Endothelial cell of umbilical vein (primary cell): ENCODE data around the gene METTL9. TPM values are rescaled to one million over a fixed set of nuclear protein-coding genes. Genes with fewer than 3 reads are reported as not detected.

Experiments
- BruUV-seq: library from RNA; stranded (reverse); fragments of 400-500 nt; replicated peaks from 2 replicates; lab custom pipeline; 2021; lab: Mats Ljungman, UMichigan
- CTCF ChIA-PET: fragments of 300-600, 350-600 bp; sonication (Branson Sonifier 250); formaldehyde crosslinking; loops from one replicate; lab custom pipeline; 2021; ENCODE audit warnings: antibody characterized with exemption, inconsistent platforms; lab: Charles Lee
- POLR2A ChIA-PET: fragments of 300-600, 350-600 bp; sonication (Branson Sonifier 250); formaldehyde crosslinking; loops from one replicate; lab custom pipeline; 2021; ENCODE audit warnings: antibody characterized with exemption, inconsistent platforms; lab: Charles Lee
- DNase-seq: peaks from one replicate; pipeline ENCODE4 v3.0.0-alpha.2; 2011; ENCODE audit warnings: low read depth, low spot score
- FAIRE-seq: peaks from 2 replicates; lab custom pipeline; 2011; peaks lifted over from hg19 to GRCh38; lab: Jason Lieb, UNC
- H2AFZ ChIP-seq: 2 replicates; pipeline ENCODE4 v1.6.0; 2012; ENCODE audit warnings: low read depth, low read length, control low read depth, inconsistent platforms
- H3K27ac ChIP-seq: 2 replicates; pipeline ENCODE4 v1.5.1; 2011; ENCODE audit warnings: low read depth, mild to moderate bottlenecking, control low read depth, low read length, moderate library complexity; ENCODE audit not compliant: insufficient read depth
- H3K27me3 ChIP-seq, 2 experiments: 2 replicates each; pipeline versions ENCODE4 v1.6.0 to v1.6.1; 2011; ENCODE audit warnings: low read length in 2 of 2, mixed read lengths in 1 of 2; ENCODE audit not compliant: control insufficient read depth in 2 of 2, insufficient read depth in 2 of 2
- H3K36me3 ChIP-seq, 2 experiments: 2 replicates in 1 of 2; 3 replicates in 1 of 2; pipeline ENCODE4 v1.5.1; 2011; ENCODE audit warnings: low read length in 2 of 2, mild to moderate bottlenecking in 1 of 2, moderate library complexity in 1 of 2; ENCODE audit not compliant: control insufficient read depth in 2 of 2, insufficient read depth in 2 of 2; ENCODE audit errors: extremely low read depth in 1 of 2
- H3K4me1 ChIP-seq: 3 replicates; pipeline ENCODE4 v1.5.1; 2011; ENCODE audit warnings: mild to moderate bottlenecking, low read length; ENCODE audit not compliant: control insufficient read depth, insufficient read depth; ENCODE audit errors: extremely low read depth
- H3K4me2 ChIP-seq: 2 replicates; pipeline ENCODE4 v1.6.1; 2011; ENCODE audit warnings: low read length, control low read depth, mixed read lengths; ENCODE audit not compliant: insufficient read depth
- H3K4me3 ChIP-seq, 3 experiments: fragments of 200-600 bp in 1 of 3; sonication (generic), shearing (Covaris generic) in 1 of 3; replicated peaks in 1 of 3; 2 replicates each; pipeline ENCODE4 v1.5.1; 2011 to 2016; ENCODE audit warnings: control low read depth in 3 of 3, low read length in 3 of 3, mild to moderate bottlenecking in 2 of 3, inconsistent platforms in 1 of 3, low read depth in 1 of 3, moderate library complexity in 1 of 3; ENCODE audit not compliant: insufficient read depth in 1 of 3
- H3K79me2 ChIP-seq: 2 replicates; pipeline ENCODE4 v1.6.0; 2012; ENCODE audit warnings: low read length, inconsistent platforms; ENCODE audit not compliant: control insufficient read depth, insufficient read depth
- H3K9ac ChIP-seq: replicated peaks from 2 replicates; pipeline ENCODE3; 2011; ENCODE audit warnings: low read length, control low read depth; ENCODE audit not compliant: insufficient read depth; ENCODE audit errors: extremely low read depth
- H3K9me1 ChIP-seq: replicated peaks from 3 replicates; pipeline ENCODE4 v1.6.0; 2011; ENCODE audit warnings: mild to moderate bottlenecking, low read length; ENCODE audit not compliant: control insufficient read depth, insufficient read depth; ENCODE audit errors: extremely low read depth
- H3K9me3 ChIP-seq: replicated peaks from 2 replicates; pipeline ENCODE4 v1.5.1; 2012; ENCODE audit warnings: low read length, inconsistent platforms; ENCODE audit not compliant: control insufficient read depth, insufficient read depth
- H4K20me1 ChIP-seq: replicated peaks from 2 replicates; pipeline ENCODE3; 2011; ENCODE audit warnings: mild to moderate bottlenecking, low read length; ENCODE audit not compliant: control insufficient read depth, insufficient read depth; ENCODE audit errors: extremely low read depth
- CTCF ChIP-seq, 2 donors: IDR thresholded peaks; 1 replicate in 1 of 2; 2 replicates in 1 of 2; pipeline ENCODE4 v1.5.1; 2011; ENCODE audit warnings: low read length in 2 of 2, mild to moderate bottlenecking in 2 of 2, moderate library complexity in 2 of 2, control low read depth in 1 of 2, inconsistent platforms in 1 of 2, low read depth in 1 of 2; ENCODE audit not compliant: insufficient read depth in 1 of 2; ENCODE audit errors: extremely low read depth in 1 of 2
- EZH2 ChIP-seq: IDR thresholded peaks from 2 replicates; pipeline ENCODE4 v1.6.1; 2012; ENCODE audit warnings: borderline replicate concordance, low read depth, mild to moderate bottlenecking, moderate library complexity, low read length, inconsistent platforms; ENCODE audit not compliant: severe bottlenecking
- FOS ChIP-seq: IDR thresholded peaks from 2 replicates; pipeline ENCODE4 v1.6.1; 2011; ENCODE audit warnings: mild to moderate bottlenecking, low read length, moderate library complexity, borderline replicate concordance; ENCODE audit not compliant: insufficient read depth
- GATA2 ChIP-seq: IDR thresholded peaks from 2 replicates; pipeline ENCODE4 v1.7.0; 2011; ENCODE audit warnings: low read depth, mild to moderate bottlenecking, moderate library complexity, mixed read lengths, low read length; ENCODE audit not compliant: insufficient read length, insufficient read depth
- JUN ChIP-seq: IDR thresholded peaks from 2 replicates; pipeline ENCODE4 v1.6.1; 2011; ENCODE audit warnings: borderline replicate concordance, low read depth; ENCODE audit not compliant: insufficient read length, insufficient read depth
- MAX ChIP-seq: IDR thresholded peaks from 2 replicates; pipeline ENCODE4 v1.6.1; 2011; ENCODE audit not compliant: insufficient read depth, insufficient read length
- MYC ChIP-seq: IDR thresholded peaks from one replicate; pipeline ENCODE4 v1.6.1; 2011; ENCODE audit warnings: mild to moderate bottlenecking, low read depth, low read length
- POLR2A ChIP-seq: IDR thresholded peaks from 2 replicates; pipeline ENCODE4 v1.6.1; 2012; ENCODE audit warnings: low read depth, mild to moderate bottlenecking, control low read depth, low read length
- POLR2AphosphoS5 ChIP-seq: IDR thresholded peaks from 2 replicates; pipeline ENCODE4 v1.6.1; 2012; ENCODE audit warnings: low read depth, mild to moderate bottlenecking, control low read depth, low read length, moderate library complexity; ENCODE audit not compliant: insufficient read depth
- dilution Hi-C: fragments of 300-500 bp; cut with MboI; formaldehyde crosslinking; loops from one replicate; pipeline ENCODE4 v1.15.0; 2019; ENCODE audit warnings: low sequenced_read_pairs; ENCODE audit not compliant: extremely low pct_ligation_motif_present
- intact Hi-C: fragments of 100-400 bp; cut with micrococcal nuclease; formaldehyde crosslinking; loops from one replicate; pipeline ENCODE4 v1.10.0; 2022
- polyA plus RNA-seq, 4 experiments: library from polyadenylated mRNA; depleted of rRNA in 3 of 4; stranded (reverse) in 3 of 4; unstranded in 1 of 4; fragments of >200 nt; gene quantifications; 2 replicates each; pipeline versions ENCODE4 v1.2.1 to v1.2.3, GENCODE V29; 2011 to 2012; ENCODE audit warnings: missing spikeins in 1 of 4
- total RNA-seq: library from RNA; stranded (reverse); gene quantifications from 2 replicates; pipeline ENCODE4 v1.2.3, GENCODE V29; 2021

Gene METTL9
- total and polyA plus RNA-seq, 2 donors (not counting 3 experiments of a cell fraction or from before 2014, with no cell fraction given) = 53.8 to 121 TPM

- Histone ChIP-seq H3K79me2 (no peaks in the 10 kb centered on the region), H3K27ac (no peak overlapping the region), H2AFZ (no peak overlapping the region), H3K9ac (no peak overlapping the region), H3K9me3 (no peaks in the 10 kb centered on the region), H3K4me1 (no peaks in the 10 kb centered on the region), H3K9me1 (no peaks in the 10 kb centered on the region), H3K27me3 (no peaks in the 10 kb centered on the region), H3K4me2 (no peak overlapping the region), H4K20me1 (no peaks in the 10 kb centered on the region), H3K4me3 (no peak overlapping the region), H3K36me3 (no peaks in the 10 kb centered on the region)
- POLR2A ChIA-PET = no interaction called here
- CTCF ChIA-PET = interaction anchor here (0.8 kb wide), 1 partner anchor 46 kb away, joined by 4 read pairs; no protein-coding TSS in a partner anchor
- dilution Hi-C loops (no loop called here), intact Hi-C loops (loop anchor here (10.0 kb wide), 1 partner anchor 102 kb away; no protein-coding TSS in a partner anchor)
- no TSS peak for BruUV-seq
- no peak for FAIRE-seq
- TF ChIP-seq GATA2 (no peak), POLR2A (no peak), MYC (no peak), MAX (no peak), FOS (no peak), JUN (no peak), EZH2 (no peak), CTCF (IDR thresholded peaks at IDR 0.05; ENCODE audit: extremely low read depth in 1 of 2, insufficient read depth in 1 of 2, low read depth in 1 of 2, low read length in 2 of 2) (no peak), POLR2AphosphoS5 (no peak)
- DNase-seq = no peak
Measured at GRCh38 chr16:21703156-21703555, 103.8 kb downstream of the METTL9 start.
